ENCODE data around the gene CSGALNACT2. TPM values are rescaled to one million over a fixed set of nuclear protein-coding genes. Genes with fewer than 3 reads are reported as not detected.

CSGALNACT2 gene
- total and polyA plus RNA-seq, 2 of the 13 experiments (the other 11 are each of a cell fraction or from before 2014, with no cell fraction given) = 3.3 to 7.1 TPM

GRCh38 chr10:43135064-43135463, 3.2 kb upstream of the CSGALNACT2 start:
- FAIRE-seq = no peak

More at GRCh38 chr10:43135064-43135463, 3.2 kb upstream of the CSGALNACT2 start:
- H3K79me2 ChIP-seq (ENCODE audit: insufficient read depth, low read length) = peaks cover 9% of the 10 kb centered on the region
- peaks cover 1 to 12% of the 10 kb centered on the region in 2 experiments; a peak in 4 of 5 replicates for H3K27me3 ChIP-seq (ENCODE audit: control insufficient read depth in 1 of 2, insufficient read depth in 2 of 2, low read length in 2 of 2)
- no peaks in the 10 kb centered on the region for H3K9me3 ChIP-seq (ENCODE audit: low read length)
- peaks cover 23% of the 10 kb centered on the region for H3K4me1 ChIP-seq (ENCODE audit: insufficient read depth, low read length)
- CTCF ChIA-PET (ENCODE audit: low intra/inter-chr PET ratio, low total read pairs) = no interaction called here
- ATAC-seq = no peak
- WGBS (ENCODE audit: low lambda C conversion rate) = 95% methylated on average over 5 of the region's 5 CpGs
- H3K4me2 ChIP-seq (ENCODE audit: low read depth, low read length) = no peak overlapping the region
- intact Hi-C loops (cut with micrococcal nuclease; ENCODE audit: unreplicated experiment) (no loop called here), in situ Hi-C loops (cut with HindIII; ENCODE audit: extremely low pct_ligation_motif_present, low pct_unique_long_range_greater_than_20kb) (no loop called here)
- POLR2A ChIA-PET = no interaction called here
- no peak for TF ChIP-seq RAD51 (IDR thresholded peaks at IDR 0.05; ENCODE audit: borderline replicate concordance)
- no peak for TF ChIP-seq LCORL (IDR thresholded peaks at IDR 0.05)
- TF ChIP-seq LCORL (CRISPR knock-in tag; IDR thresholded peaks at IDR 0.05) = no peak
- TF ChIP-seq THRA (CRISPR knock-in tag; IDR thresholded peaks at IDR 0.05; ENCODE audit: borderline replicate concordance) = no peak
- no peak for TF ChIP-seq ZNF674 (CRISPR knock-in tag; IDR thresholded peaks at IDR 0.05; ENCODE audit: low read depth)
- TF ChIP-seq NFIC (IDR thresholded peaks at IDR 0.05; ENCODE audit: low read length) = no peak
- no peak for TF ChIP-seq ATF2 (CRISPR knock-in tag; IDR thresholded peaks at IDR 0.05)
- no peak for TF ChIP-seq ZNF136 (CRISPR knock-in tag; IDR thresholded peaks at IDR 0.05; ENCODE audit: low read depth)
- no peak for TF ChIP-seq E2F2 (CRISPR knock-in tag; IDR thresholded peaks at IDR 0.05; ENCODE audit: borderline replicate concordance)
- TF ChIP-seq PATZ1 (CRISPR knock-in tag; IDR thresholded peaks at IDR 0.05) = no peak
- no peak for TF ChIP-seq RORA (CRISPR knock-in tag; IDR thresholded peaks at IDR 0.05)
- no peak for TF ChIP-seq RXRB (CRISPR knock-in tag; IDR thresholded peaks at IDR 0.05; ENCODE audit: borderline replicate concordance)
- no peak for TF ChIP-seq NR2F2 (IDR thresholded peaks at IDR 0.05; ENCODE audit: borderline replicate concordance, low read depth)
- TF ChIP-seq ZNF678 (CRISPR knock-in tag; IDR thresholded peaks at IDR 0.05) = no peak
- no peak for TF ChIP-seq ELF4 (CRISPR knock-in tag; IDR thresholded peaks at IDR 0.05; ENCODE audit: borderline replicate concordance)
- no peak for TF ChIP-seq ZNF563 (CRISPR knock-in tag; IDR thresholded peaks at IDR 0.05)
- H3K27ac ChIP-seq (ENCODE audit: extremely low read length, insufficient read depth, low read length) = no peak overlapping the region
- no TSS peak for BruUV-seq (replicated peaks)
- H2AFZ ChIP-seq (ENCODE audit: low read length) = no peak overlapping the region
- H3K4me3 ChIP-seq (replicated peaks in 1 of 3; ENCODE audit: insufficient read depth in 1 of 3, low read depth in 2 of 3, low read length in 3 of 3) = no peak overlapping the region
- DNase-seq (ENCODE audit: low spot score) = no peak
- H3K9ac ChIP-seq (ENCODE audit: insufficient read depth, low read depth, low read length) = no peak overlapping the region
- H4K20me1 ChIP-seq (ENCODE audit: insufficient read depth, low read length) = no peaks in the 10 kb centered on the region
- no peaks in the 10 kb centered on the region for H3K36me3 ChIP-seq (replicated peaks in 1 of 2; ENCODE audit: control insufficient read depth in 1 of 2, insufficient read depth in 2 of 2, low read length in 2 of 2)

Data from HepG2 (cell line).